Measurements from ENCODE around the gene LRRN3.

The LRRN3 gene

GRCh38 chr7:111050875-111051416, 40.0 kb upstream of the LRRN3 start:
- DNase-seq (ENCODE audit: low spot score): no peak
- TF ChIP-seq CTCF (IDR thresholded peaks at IDR 0.05; ENCODE audit: extremely low read depth, missing control alignments): no peak

- no peak for TF ChIP-seq CTCF (IDR thresholded peaks at IDR 0.05; ENCODE audit: extremely low read depth, missing control alignments)
- no peak for DNase-seq (ENCODE audit: low spot score)
Observed at GRCh38 chr7:111051832-111052231, 39.1 kb upstream of the LRRN3 start.

- no peak for TF ChIP-seq CTCF (IDR thresholded peaks at IDR 0.05; ENCODE audit: extremely low read depth, missing control alignments)
Observed at GRCh38 chr7:111053035-111053434, 37.9 kb upstream of the LRRN3 start.

GRCh38 chr7:111056371-111056770, 34.6 kb upstream of the LRRN3 start:
- no peak for DNase-seq (ENCODE audit: low spot score)
- no peak for TF ChIP-seq CTCF (IDR thresholded peaks at IDR 0.05; ENCODE audit: extremely low read depth, missing control alignments)

More at GRCh38 chr7:111053035-111053434, 37.9 kb upstream of the LRRN3 start:
- DNase-seq (ENCODE audit: low spot score): no peak

GRCh38 chr7:111057066-111057465, 33.9 kb upstream of the LRRN3 start:
- no peak for TF ChIP-seq CTCF (IDR thresholded peaks at IDR 0.05; ENCODE audit: extremely low read depth, missing control alignments)
- no peak for DNase-seq (ENCODE audit: low spot score)

- DNase-seq (ENCODE audit: low spot score): no peak
Observed at GRCh38 chr7:111059833-111060232, 31.1 kb upstream of the LRRN3 start.

GRCh38 chr7:111063166-111063565, 27.8 kb upstream of the LRRN3 start:
- TF ChIP-seq CTCF (IDR thresholded peaks at IDR 0.05; ENCODE audit: extremely low read depth, missing control alignments): no peak
- no peak for DNase-seq (ENCODE audit: low spot score)

More at GRCh38 chr7:111059833-111060232, 31.1 kb upstream of the LRRN3 start:
- TF ChIP-seq CTCF (IDR thresholded peaks at IDR 0.05; ENCODE audit: extremely low read depth, missing control alignments): no peak
